ENCODE results near the gene LZTR1. TPM values are rescaled to one million over a fixed set of nuclear protein-coding genes. Genes with fewer than 3 reads are reported as not detected.
A peak's percentile ranks its signal among the peaks of the same experiment; 100 is the strongest.

LZTR1 gene
- total and polyA plus RNA-seq, 2 experiments from 2014 or later = 9.2 to 39.9 TPM

DNA sequence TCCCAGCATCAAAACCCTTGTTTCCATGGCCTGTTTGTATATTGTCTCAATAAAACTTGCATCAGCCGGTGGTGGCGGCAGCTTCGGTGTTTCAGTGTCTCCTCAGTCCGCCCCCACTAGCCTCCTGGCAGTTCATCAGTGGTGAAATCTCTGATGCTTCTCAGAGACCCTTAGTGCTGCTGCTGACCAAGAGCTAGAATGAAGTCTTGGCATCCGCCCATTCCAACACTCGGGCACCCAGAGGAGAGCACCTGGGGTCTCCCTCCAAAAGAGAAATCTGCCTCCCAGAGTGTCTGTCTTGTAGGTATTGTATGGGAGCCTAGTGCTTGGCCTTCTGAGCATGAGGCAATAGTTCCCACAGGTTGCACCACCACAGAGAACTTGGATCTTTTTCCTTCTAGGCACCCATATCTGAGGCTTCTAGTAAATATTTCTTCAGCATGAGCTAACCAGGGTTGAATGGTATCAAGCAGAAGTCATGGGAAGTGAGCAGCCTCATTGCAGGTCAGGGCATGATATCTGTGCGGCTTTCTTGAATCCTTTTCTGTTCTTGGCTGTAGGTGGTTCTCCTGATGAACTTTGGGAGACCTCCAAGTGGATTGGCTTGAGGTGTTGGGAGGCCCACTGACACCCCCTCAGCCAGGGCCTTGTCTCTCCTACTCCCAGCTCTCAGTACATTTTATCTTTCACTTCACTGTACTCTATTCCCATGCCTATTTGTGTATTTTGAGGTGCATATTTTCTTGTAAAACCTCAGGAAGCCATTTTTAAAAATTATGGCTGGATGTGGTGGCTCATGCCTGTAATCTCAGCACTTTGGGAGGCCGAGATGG lies 28.2 kb upstream of the LZTR1 start:
- Histone ChIP-seq H3K9me2 (ENCODE audit: insufficient read depth) (no peaks in the 10 kb centered on the region), H4K20me1 (replicated peaks; ENCODE audit: insufficient read depth) (peaks cover 38% of the 10 kb centered on the region), H3K4me1 (ENCODE audit: insufficient read depth) (peaks cover 4% of the 10 kb centered on the region; the same call in 1 of the 2 replicates), H3K27me3 (ENCODE audit: insufficient read depth) (peaks cover 16% of the 10 kb centered on the region; the same call in 1 of the 2 replicates), H2AFZ (no peak overlapping the region), H3K79me2 (replicated peaks; ENCODE audit: insufficient read depth) (peaks cover 28% of the 10 kb centered on the region), H3K36me3 (ENCODE audit: insufficient read depth) (peaks cover 21% of the 10 kb centered on the region), H3K4me3 (no peak overlapping the region), H3F3A (replicated peaks; ENCODE audit: low read depth) (peaks cover 16% of the 10 kb centered on the region), H3K27ac (ENCODE audit: low read depth) (no peak overlapping the region), H3K4me2 (no peak overlapping the region)
- ATAC-seq (no peak), DNase-seq (ENCODE audit: low spot score) (no peak)
- peaks cover 46% of the 10 kb centered on the region for H3K36me3 Mint-ChIP-seq (ENCODE audit: low read depth)
- TF ChIP-seq, protein P1, sequence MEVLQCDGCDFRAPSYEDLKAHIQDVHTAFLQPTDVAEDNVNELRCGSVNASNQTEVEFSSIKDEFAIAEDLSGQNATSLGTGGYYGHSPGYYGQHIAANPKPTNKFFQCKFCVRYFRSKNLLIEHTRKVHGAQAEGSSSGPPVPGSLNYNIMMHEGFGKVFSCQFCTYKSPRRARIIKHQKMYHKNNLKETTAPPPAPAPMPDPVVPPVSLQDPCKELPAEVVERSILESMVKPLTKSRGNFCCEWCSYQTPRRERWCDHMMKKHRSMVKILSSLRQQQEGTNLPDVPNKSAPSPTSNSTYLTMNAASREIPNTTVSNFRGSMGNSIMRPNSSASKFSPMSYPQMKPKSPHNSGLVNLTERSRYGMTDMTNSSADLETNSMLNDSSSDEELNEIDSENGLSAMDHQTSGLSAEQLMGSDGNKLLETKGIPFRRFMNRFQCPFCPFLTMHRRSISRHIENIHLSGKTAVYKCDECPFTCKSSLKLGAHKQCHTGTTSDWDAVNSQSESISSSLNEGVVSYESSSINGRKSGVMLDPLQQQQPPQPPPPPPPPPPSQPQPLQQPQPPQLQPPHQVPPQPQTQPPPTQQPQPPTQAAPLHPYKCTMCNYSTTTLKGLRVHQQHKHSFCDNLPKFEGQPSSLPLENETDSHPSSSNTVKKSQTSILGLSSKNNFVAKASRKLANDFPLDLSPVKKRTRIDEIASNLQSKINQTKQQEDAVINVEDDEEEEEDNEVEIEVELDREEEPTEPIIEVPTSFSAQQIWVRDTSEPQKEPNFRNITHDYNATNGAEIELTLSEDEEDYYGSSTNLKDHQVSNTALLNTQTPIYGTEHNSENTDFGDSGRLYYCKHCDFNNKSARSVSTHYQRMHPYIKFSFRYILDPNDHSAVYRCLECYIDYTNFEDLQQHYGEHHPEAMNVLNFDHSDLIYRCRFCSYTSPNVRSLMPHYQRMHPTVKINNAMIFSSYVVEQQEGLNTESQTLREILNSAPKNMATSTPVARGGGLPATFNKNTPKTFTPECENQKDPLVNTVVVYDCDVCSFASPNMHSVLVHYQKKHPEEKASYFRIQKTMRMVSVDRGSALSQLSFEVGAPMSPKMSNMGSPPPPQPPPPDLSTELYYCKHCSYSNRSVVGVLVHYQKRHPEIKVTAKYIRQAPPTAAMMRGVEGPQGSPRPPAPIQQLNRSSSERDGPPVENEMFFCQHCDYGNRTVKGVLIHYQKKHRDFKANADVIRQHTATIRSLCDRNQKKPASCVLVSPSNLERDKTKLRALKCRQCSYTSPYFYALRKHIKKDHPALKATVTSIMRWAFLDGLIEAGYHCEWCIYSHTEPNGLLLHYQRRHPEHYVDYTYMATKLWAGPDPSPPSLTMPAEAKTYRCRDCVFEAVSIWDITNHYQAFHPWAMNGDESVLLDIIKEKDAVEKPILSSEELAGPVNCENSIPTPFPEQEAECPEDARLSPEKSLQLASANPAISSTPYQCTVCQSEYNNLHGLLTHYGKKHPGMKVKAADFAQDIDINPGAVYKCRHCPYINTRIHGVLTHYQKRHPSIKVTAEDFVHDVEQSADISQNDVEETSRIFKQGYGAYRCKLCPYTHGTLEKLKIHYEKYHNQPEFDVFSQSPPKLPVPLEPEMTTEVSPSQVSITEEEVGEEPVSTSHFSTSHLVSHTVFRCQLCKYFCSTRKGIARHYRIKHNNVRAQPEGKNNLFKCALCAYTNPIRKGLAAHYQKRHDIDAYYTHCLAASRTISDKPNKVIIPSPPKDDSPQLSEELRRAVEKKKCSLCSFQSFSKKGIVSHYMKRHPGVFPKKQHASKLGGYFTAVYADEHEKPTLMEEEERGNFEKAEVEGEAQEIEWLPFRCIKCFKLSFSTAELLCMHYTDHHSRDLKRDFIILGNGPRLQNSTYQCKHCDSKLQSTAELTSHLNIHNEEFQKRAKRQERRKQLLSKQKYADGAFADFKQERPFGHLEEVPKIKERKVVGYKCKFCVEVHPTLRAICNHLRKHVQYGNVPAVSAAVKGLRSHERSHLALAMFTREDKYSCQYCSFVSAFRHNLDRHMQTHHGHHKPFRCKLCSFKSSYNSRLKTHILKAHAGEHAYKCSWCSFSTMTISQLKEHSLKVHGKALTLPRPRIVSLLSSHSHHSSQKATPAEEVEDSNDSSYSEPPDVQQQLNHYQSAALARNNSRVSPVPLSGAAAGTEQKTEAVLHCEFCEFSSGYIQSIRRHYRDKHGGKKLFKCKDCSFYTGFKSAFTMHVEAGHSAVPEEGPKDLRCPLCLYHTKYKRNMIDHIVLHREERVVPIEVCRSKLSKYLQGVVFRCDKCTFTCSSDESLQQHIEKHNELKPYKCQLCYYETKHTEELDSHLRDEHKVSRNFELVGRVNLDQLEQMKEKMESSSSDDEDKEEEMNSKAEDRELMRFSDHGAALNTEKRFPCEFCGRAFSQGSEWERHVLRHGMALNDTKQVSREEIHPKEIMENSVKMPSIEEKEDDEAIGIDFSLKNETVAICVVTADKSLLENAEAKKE (CRISPR knock-in tag; IDR thresholded peaks at IDR 0.05) = no peak
- TF ChIP-seq JUNB (IDR thresholded peaks at IDR 0.05; ENCODE audit: unreplicated experiment) (no peak), STAT1 (IDR thresholded peaks at IDR 0.05; ENCODE audit: unreplicated experiment) (no peak)
- TF ChIP-seq, protein P2, sequence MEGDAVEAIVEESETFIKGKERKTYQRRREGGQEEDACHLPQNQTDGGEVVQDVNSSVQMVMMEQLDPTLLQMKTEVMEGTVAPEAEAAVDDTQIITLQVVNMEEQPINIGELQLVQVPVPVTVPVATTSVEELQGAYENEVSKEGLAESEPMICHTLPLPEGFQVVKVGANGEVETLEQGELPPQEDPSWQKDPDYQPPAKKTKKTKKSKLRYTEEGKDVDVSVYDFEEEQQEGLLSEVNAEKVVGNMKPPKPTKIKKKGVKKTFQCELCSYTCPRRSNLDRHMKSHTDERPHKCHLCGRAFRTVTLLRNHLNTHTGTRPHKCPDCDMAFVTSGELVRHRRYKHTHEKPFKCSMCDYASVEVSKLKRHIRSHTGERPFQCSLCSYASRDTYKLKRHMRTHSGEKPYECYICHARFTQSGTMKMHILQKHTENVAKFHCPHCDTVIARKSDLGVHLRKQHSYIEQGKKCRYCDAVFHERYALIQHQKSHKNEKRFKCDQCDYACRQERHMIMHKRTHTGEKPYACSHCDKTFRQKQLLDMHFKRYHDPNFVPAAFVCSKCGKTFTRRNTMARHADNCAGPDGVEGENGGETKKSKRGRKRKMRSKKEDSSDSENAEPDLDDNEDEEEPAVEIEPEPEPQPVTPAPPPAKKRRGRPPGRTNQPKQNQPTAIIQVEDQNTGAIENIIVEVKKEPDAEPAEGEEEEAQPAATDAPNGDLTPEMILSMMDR (conservative IDR thresholded peaks at IDR 0.05; ENCODE audit: low read depth in 2 of 2) = no peak
- H3K27me3 Mint-ChIP-seq (ENCODE audit: insufficient read depth, low read depth, poor library complexity) = peaks cover 11% of the 10 kb centered on the region
- no peaks in the 10 kb centered on the region for H3K9me3 Mint-ChIP-seq
- no peak overlapping the region for H3K4me3 Mint-ChIP-seq
- H3K27ac Mint-ChIP-seq = peak overlapping the region; percentile 80
- peaks cover 8% of the 10 kb centered on the region; the same call in 2 of the 3 replicates for H3K4me1 Mint-ChIP-seq
